GM12875 (cell line): ENCODE results near the gene QSOX1.

Source experiments
- H3K4me3 ChIP-seq: one replicate; pipeline ENCODE4 v1.5.1; 2011; ENCODE audit warnings: low read depth, low read length, control low read depth
- CTCF ChIP-seq: IDR thresholded peaks from 2 replicates; pipeline ENCODE4 v1.5.1; 2011; ENCODE audit warnings: low read depth, mild to moderate bottlenecking, control low read depth, inconsistent platforms, low read length, moderate library complexity, borderline replicate concordance; ENCODE audit not compliant: insufficient read depth

The QSOX1 gene

DNA sequence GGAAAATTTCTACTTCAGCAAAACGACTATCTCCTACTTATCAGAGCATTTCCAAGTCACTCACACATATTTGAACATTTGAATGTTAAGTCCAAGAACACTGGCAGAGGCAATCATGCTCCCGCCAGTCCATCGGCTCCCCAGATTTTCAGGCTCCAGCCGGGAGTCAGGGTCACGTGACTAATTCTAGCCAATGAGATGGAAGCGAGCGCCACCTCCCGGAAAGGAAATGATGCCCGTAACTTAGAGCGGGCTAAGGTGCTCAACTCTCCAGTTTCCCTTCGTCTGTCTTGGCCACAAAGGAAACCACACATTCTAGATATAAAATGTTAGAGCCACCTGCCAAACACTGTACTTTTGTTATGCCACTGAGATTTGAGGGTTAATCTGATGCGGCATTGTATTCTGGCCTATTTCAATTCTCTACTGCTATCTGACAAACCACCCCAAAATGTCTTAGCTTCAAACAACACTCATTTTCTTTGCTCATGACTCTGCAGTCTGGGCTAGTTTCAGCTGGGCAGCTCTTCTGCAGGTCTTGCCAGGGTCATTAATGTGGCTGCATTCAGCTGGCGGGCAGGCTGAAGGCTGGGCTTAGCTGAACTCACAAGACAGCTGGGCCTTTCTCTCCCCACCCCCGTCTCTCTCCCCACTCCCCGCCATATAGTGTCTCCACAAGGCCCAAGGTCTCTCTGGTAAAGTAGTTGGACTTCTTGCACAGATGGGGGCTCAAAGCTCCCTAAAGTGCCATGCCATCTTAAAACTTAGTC is 58.9 kb downstream of the QSOX1 start:
- no peak overlapping the region for H3K4me3 ChIP-seq
- no peak for TF ChIP-seq CTCF

- no peak for TF ChIP-seq CTCF
- no peak overlapping the region for H3K4me3 ChIP-seq
Measured at GRCh38 chr1:180215856-180216625, 61.4 kb downstream of the QSOX1 start.

DNA sequence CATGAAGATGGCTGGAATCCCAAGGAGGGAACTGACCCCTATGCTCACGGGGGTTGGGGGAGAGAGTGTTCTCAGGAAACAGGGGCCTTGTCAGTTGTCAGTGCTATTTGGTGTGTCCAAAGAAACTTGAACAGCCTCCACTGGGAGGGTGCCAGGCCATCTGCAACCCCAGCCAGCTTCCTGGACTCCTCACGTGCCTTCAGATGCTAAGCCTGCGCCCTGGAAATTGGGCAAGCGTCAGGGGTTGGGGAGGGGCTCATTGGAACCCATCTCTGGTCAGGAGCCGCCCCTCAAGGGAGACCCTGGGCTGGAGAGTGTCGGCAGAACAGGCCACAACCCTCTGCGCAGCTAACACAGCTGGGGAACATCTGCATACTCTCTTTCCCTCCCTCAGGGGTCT is 62.3 kb downstream of the QSOX1 start:
- TF ChIP-seq CTCF, result no peak
- no peak overlapping the region for H3K4me3 ChIP-seq

GRCh38 chr1:180218806-180219765 is 64.4 kb downstream of the QSOX1 start:
- H3K4me3 ChIP-seq, result no peak overlapping the region
- TF ChIP-seq CTCF, result no peak

- H3K4me3 ChIP-seq, result no peak overlapping the region
- TF ChIP-seq CTCF, result no peak
Measured at GRCh38 chr1:180219776-180220175, 65.1 kb downstream of the QSOX1 start.

- TF ChIP-seq CTCF, result no peak
- no peak overlapping the region for H3K4me3 ChIP-seq
Measured at GRCh38 chr1:180221462-180221861, 66.8 kb downstream of the QSOX1 start.
